Erythroblast (primary cell): ENCODE measurements around the gene HOXC4.

Source experiments
- GATA1 ChIP-seq: IDR thresholded peaks from 2 replicates; pipeline ENCODE4 v1.6.1; 2011; ENCODE audit warnings: low read depth, mild to moderate bottlenecking, control low read depth, low read length, moderate library complexity
- POLR2A ChIP-seq: IDR thresholded peaks from 2 replicates; pipeline ENCODE4 v1.6.1; 2011; ENCODE audit warnings: mild to moderate bottlenecking, low read length

DNA sequence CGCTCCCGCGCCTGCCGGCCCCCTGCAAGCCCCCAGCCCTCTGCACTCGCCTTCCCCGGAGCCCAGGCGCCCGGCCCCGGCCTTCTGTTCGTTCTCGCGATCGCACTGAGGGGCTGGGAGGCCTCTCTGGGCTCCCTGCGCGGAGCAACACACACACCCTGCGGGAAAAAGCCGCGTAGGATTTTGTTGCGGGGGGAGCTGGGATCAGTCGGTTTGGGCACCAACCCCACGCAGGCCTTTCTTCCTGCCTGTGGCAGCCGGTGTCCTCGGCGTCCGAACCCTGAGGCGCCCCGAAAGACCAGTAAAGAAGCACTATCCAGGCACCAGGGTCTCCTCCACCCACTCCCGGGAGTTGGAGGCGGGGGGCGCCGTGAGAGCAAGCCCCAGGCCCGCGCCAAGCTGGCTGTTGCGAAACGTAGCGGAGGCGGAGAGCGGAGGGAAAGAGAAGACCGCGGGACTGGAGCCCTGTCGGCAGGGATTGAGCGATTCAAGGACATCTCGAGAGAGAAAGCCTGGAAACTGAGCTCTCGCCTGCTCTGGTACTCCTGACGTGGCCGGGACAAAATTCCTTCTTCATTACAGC lies 22.7 kb upstream of the HOXC4 start:
- TF ChIP-seq POLR2A, result no peak
- TF ChIP-seq GATA1, result no peak
